Parathyroid adenoma (tissue), 2 donors: ENCODE results near the gene SMOC2.

Experiments
- H2AFZ ChIP-seq: fragments of 300-600 bp; sonication (generic); one replicate; pipeline ENCODE4 v1.7.0; 2017; ENCODE audit warnings: antibody characterized with exemption, mild to moderate bottlenecking
- H3K27ac ChIP-seq: fragments of 300-600 bp; sonication (generic); one replicate; pipeline ENCODE4 v1.7.0; 2017
- H3K27me3 ChIP-seq: fragments of 300-600 bp; sonication (generic); one replicate; pipeline ENCODE4 v1.7.0; 2017; ENCODE audit warnings: low read length; ENCODE audit not compliant: control insufficient read depth, insufficient read depth
- H3K36me3 ChIP-seq: fragments of 300-600 bp; sonication (generic); one replicate; pipeline ENCODE4 v1.7.0; 2017; ENCODE audit warnings: low read length; ENCODE audit not compliant: control insufficient read depth, insufficient read depth
- H3K4me1 ChIP-seq: fragments of 300-600 bp; sonication (generic); one replicate; pipeline ENCODE4 v1.7.0; 2017; ENCODE audit warnings: control low read depth
- H3K4me2 ChIP-seq: fragments of 300-600 bp; sonication (generic); one replicate; pipeline ENCODE4 v1.7.0; 2017; ENCODE audit warnings: low read length
- H3K4me3 ChIP-seq: fragments of 300-600 bp; sonication (generic); one replicate; pipeline ENCODE4 v1.7.0; 2017; ENCODE audit warnings: low read depth, low read length
- H3K79me2 ChIP-seq: fragments of 300-600 bp; sonication (generic); one replicate; pipeline ENCODE4 v1.7.0; 2017; ENCODE audit warnings: control low read depth
- H3K9ac ChIP-seq: fragments of 300-600 bp; sonication (generic); one replicate; pipeline ENCODE4 v1.7.0; 2017; ENCODE audit warnings: mild to moderate bottlenecking
- H3K9me3 ChIP-seq: fragments of 300-600 bp; sonication (generic); one replicate; pipeline ENCODE4 v1.7.0; 2017; ENCODE audit warnings: low read length; ENCODE audit not compliant: control insufficient read depth
- TF ChIP-seq, protein P1 (sequence below): fragments of 300-600 bp; sonication (generic); IDR thresholded peaks from one replicate; pipeline ENCODE4 v1.7.0; 2017; ENCODE audit warnings: antibody characterized with exemption, mild to moderate bottlenecking
- donor health status: primary hyperparathyroidism.

SMOC2 gene

DNA sequence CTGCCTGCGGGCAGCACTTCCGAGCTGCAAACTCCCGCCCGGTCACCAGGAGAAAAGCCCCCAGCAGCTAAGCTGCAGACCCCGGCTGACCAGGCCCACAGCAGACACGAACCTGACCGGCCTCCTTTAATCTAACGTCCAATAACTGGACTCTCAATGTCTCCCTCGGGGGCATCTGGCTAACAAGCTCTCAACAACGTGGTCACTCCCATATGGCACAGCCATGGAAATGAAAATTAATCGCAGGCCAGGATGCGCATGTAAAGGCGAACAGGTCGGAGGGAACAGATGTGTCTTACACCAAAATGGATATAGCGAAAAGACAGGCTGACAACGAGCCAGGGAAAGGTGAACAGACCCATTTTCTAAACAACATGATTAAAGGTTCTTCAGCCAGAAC, 44.4 kb upstream of the SMOC2 start:
- H3K9me3 ChIP-seq: no peaks in the 10 kb centered on the region
- H3K79me2 ChIP-seq: no peaks in the 10 kb centered on the region
- no peak overlapping the region for H3K27ac ChIP-seq
- no peak overlapping the region for H3K4me2 ChIP-seq
- no peak overlapping the region for H3K4me3 ChIP-seq
- H3K4me1 ChIP-seq: no peaks in the 10 kb centered on the region
- H2AFZ ChIP-seq: no peak overlapping the region
- no peaks in the 10 kb centered on the region for H3K27me3 ChIP-seq
- no peak overlapping the region for H3K9ac ChIP-seq
- TF ChIP-seq, protein P1, sequence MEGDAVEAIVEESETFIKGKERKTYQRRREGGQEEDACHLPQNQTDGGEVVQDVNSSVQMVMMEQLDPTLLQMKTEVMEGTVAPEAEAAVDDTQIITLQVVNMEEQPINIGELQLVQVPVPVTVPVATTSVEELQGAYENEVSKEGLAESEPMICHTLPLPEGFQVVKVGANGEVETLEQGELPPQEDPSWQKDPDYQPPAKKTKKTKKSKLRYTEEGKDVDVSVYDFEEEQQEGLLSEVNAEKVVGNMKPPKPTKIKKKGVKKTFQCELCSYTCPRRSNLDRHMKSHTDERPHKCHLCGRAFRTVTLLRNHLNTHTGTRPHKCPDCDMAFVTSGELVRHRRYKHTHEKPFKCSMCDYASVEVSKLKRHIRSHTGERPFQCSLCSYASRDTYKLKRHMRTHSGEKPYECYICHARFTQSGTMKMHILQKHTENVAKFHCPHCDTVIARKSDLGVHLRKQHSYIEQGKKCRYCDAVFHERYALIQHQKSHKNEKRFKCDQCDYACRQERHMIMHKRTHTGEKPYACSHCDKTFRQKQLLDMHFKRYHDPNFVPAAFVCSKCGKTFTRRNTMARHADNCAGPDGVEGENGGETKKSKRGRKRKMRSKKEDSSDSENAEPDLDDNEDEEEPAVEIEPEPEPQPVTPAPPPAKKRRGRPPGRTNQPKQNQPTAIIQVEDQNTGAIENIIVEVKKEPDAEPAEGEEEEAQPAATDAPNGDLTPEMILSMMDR: no peak
- H3K36me3 ChIP-seq: no peaks in the 10 kb centered on the region

DNA sequence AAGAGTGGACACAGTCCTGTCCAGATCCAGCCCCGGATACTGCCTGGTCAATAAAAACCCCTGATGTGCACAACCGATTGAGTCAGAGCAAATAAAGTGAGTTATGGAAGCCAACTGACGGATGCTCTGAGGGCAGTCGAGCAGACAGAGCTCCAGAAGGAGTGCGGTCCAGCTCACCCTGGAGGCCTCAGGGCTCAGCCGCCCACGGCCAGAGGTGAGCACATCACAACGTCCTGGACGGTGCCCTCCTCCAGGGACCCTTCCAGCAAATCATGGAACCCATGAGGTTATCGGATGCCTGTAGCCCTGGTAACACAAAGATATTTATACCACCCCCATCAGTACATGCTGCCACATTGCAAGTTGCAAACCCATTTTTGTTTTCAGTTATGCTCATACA, 44.0 kb upstream of the SMOC2 start:
- Histone ChIP-seq H3K9me3 (no peaks in the 10 kb centered on the region), H3K79me2 (no peaks in the 10 kb centered on the region), H3K9ac (no peak overlapping the region), H3K4me3 (no peak overlapping the region), H3K27ac (no peak overlapping the region), H3K36me3 (no peaks in the 10 kb centered on the region), H2AFZ (no peak overlapping the region), H3K4me2 (no peak overlapping the region), H3K4me1 (no peaks in the 10 kb centered on the region), H3K27me3 (no peaks in the 10 kb centered on the region)
- TF ChIP-seq, protein P1: no peak

DNA sequence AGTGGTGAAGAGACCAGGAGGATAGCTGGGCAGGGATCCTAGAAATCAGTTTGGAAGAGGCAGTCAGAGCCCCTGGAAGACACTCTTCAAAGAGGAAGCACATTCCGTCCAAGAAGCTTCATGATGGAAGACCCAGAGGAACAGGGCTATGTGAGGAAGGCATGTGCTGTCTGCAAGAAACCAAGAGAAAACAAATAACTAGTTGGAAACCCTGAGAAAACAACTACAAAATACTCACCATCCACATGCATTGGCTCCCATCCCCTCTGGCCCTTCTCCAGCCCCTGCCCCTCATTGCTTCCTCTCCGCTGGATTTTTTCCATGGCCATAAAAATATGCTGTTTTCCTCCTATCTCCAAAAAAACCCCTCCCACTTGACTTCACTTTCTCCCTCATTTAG, 40.9 kb upstream of the SMOC2 start:
- no peaks in the 10 kb centered on the region for H3K79me2 ChIP-seq
- H3K36me3 ChIP-seq: no peaks in the 10 kb centered on the region
- no peak overlapping the region for H3K9ac ChIP-seq
- H3K27me3 ChIP-seq: no peaks in the 10 kb centered on the region
- H3K27ac ChIP-seq: no peak overlapping the region
- H3K4me1 ChIP-seq: no peaks in the 10 kb centered on the region
- no peak overlapping the region for H3K4me3 ChIP-seq
- TF ChIP-seq, protein P1: no peak
- no peak overlapping the region for H3K4me2 ChIP-seq
- H2AFZ ChIP-seq: no peak overlapping the region
- H3K9me3 ChIP-seq: no peaks in the 10 kb centered on the region

DNA sequence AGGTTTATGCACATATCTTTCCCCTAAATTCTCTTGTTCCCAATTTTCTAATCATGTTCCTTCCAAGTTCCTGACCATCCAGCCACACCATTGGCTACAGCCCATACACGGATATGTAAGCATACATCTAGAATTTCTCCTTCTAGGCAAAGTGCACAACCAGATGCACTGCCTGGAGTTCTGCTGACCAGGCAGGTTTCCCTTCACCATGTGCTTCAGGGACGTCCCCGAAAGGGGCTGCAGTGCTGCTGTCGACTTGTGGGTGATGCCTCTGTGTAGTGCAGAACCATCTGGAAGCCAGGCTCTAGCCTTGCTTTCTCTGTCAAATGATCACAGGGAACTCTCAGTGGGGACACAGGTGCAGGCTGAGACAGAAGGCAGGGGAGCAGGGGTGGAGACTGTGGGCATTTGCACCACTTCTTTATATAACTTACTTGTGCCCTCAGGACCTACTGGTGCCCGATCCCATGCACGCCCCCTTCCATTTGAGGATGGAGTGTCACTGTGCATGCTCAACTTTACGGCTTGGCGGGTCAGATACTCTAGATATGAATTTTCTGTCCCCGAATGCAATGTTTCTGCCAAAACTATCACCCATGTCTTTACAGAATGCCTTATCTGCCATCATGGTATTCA, 37.5 kb upstream of the SMOC2 start:
- Histone ChIP-seq H3K36me3 (no peaks in the 10 kb centered on the region), H3K27me3 (no peaks in the 10 kb centered on the region), H3K79me2 (no peaks in the 10 kb centered on the region), H3K9me3 (no peaks in the 10 kb centered on the region), H2AFZ (no peak overlapping the region), H3K4me2 (no peak overlapping the region), H3K4me3 (no peak overlapping the region), H3K27ac (no peak overlapping the region), H3K4me1 (no peaks in the 10 kb centered on the region), H3K9ac (no peak overlapping the region)
- TF ChIP-seq, protein P1: no peak

DNA sequence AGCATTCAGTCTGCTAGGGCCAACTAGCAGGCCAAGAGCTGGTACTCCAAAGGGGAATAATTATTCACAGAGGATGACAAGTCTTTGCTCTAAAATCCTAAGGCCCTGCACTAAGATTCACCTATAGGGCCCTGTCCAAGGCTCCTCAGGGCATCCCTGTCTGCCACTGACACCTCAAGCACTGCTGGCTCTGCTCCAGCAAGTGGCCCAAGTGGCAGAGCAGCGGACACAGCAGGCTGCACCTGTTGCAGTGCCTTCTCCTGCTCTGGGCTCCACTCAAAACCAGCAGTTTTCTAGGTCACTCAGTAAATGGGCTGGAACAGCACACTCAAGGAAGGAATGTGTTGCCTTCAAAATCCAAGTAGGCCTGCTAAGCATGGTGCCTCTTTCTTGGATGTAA, 36.4 kb upstream of the SMOC2 start:
- Histone ChIP-seq H3K79me2 (no peaks in the 10 kb centered on the region), H3K27me3 (no peaks in the 10 kb centered on the region), H3K4me2 (no peak overlapping the region), H3K9ac (no peak overlapping the region), H3K9me3 (no peaks in the 10 kb centered on the region), H3K27ac (no peak overlapping the region), H3K4me3 (no peak overlapping the region), H3K4me1 (no peaks in the 10 kb centered on the region), H2AFZ (no peak overlapping the region), H3K36me3 (no peaks in the 10 kb centered on the region)
- TF ChIP-seq, protein P1: no peak
